Measurements from ENCODE around the gene PCSK5. TPM values are rescaled to one million over a fixed set of nuclear protein-coding genes. Genes with fewer than 3 reads are reported as not detected.

The PCSK5 gene
- total RNA-seq, 2 donors from 2014 or later: 41.2 to 63.7 TPM

GRCh38 chr9:76036762-76037161 is 146.3 kb downstream of the PCSK5 start:
- Histone ChIP-seq H3K27me3 (replicated peaks; ENCODE audit: insufficient read depth) (no peaks in the 10 kb centered on the region), H3K4me1 (ENCODE audit: control insufficient read depth in 1 of 2, low read depth in 2 of 2) (peaks cover 1 to 14% of the 10 kb centered on the region in 2 donors), H3K9me3 (no peaks in the 10 kb centered on the region), H3K36me3 (no peaks in the 10 kb centered on the region), H3K4me3 (no peak overlapping the region), H3K27ac (no peak overlapping the region)
- TF ChIP-seq CTCF (IDR thresholded peaks at IDR 0.05): no peak
- DNase-seq (ENCODE audit: low spot score) (no peak), ATAC-seq (ENCODE audit: insufficient number of reproducible peaks, low FRiP score, low read depth) (no peak)

GRCh38 chr9:76037587-76038225 is 147.2 kb downstream of the PCSK5 start:
- Histone ChIP-seq H3K27ac (no peak overlapping the region), H3K4me1 (ENCODE audit: control insufficient read depth in 1 of 2, low read depth in 2 of 2) (peaks cover 0 to 5% of the 10 kb centered on the region in 2 donors), H3K9me3 (no peaks in the 10 kb centered on the region), H3K4me3 (no peak overlapping the region), H3K27me3 (replicated peaks; ENCODE audit: insufficient read depth) (no peaks in the 10 kb centered on the region), H3K36me3 (no peaks in the 10 kb centered on the region)
- DNase-seq (ENCODE audit: low spot score) (no peak), ATAC-seq (ENCODE audit: insufficient number of reproducible peaks, low FRiP score, low read depth) (no peak)
- no peak for TF ChIP-seq CTCF (IDR thresholded peaks at IDR 0.05)

DNA sequence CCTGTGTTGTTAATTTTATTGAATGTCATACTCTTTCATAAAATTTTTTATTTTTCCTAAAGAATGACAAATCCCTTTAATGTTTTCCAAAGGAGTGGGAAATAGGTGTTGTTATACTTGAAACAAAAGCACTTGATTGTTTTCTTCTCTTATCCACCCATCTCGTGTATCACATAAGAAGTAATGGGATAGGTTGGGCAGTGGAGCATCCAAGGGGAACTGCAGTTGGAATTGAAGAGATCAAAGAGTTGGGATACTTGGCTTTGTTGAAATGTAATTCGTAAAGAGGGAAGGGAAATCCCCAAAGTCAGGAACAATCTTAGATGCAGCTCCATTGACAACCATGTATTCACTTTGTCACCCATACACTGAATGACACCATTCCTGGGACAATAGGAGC is 148.0 kb downstream of the PCSK5 start:
- H3K9me3 ChIP-seq: no peaks in the 10 kb centered on the region
- H3K27ac ChIP-seq: no peak overlapping the region
- H3K4me3 ChIP-seq: no peak overlapping the region
- no peaks in the 10 kb centered on the region for H3K27me3 ChIP-seq (replicated peaks; ENCODE audit: insufficient read depth)
- ATAC-seq (ENCODE audit: insufficient number of reproducible peaks, low FRiP score, low read depth) (no peak), DNase-seq (ENCODE audit: low spot score) (no peak)
- no peaks in the 10 kb centered on the region for H3K36me3 ChIP-seq
- no peak for TF ChIP-seq CTCF (IDR thresholded peaks at IDR 0.05)
- H3K4me1 ChIP-seq (ENCODE audit: control insufficient read depth in 1 of 2, low read depth in 2 of 2): no peaks in the 10 kb centered on the region

- DNase-seq (ENCODE audit: low spot score): no peak
- no peaks in the 10 kb centered on the region for H3K4me1 ChIP-seq (ENCODE audit: control insufficient read depth in 1 of 2, low read depth in 2 of 2)
- H3K9me3 ChIP-seq: no peaks in the 10 kb centered on the region
- no peak for TF ChIP-seq CTCF (IDR thresholded peaks at IDR 0.05)
- no peaks in the 10 kb centered on the region for H3K36me3 ChIP-seq
- H3K27ac ChIP-seq: no peak overlapping the region
- no peak overlapping the region for H3K4me3 ChIP-seq
- no peak for ATAC-seq (ENCODE audit: insufficient number of reproducible peaks, low FRiP score, low read depth)
- H3K27me3 ChIP-seq (replicated peaks; ENCODE audit: insufficient read depth): no peaks in the 10 kb centered on the region
Measured at GRCh38 chr9:76044266-76044819, 153.9 kb downstream of the PCSK5 start.

DNA sequence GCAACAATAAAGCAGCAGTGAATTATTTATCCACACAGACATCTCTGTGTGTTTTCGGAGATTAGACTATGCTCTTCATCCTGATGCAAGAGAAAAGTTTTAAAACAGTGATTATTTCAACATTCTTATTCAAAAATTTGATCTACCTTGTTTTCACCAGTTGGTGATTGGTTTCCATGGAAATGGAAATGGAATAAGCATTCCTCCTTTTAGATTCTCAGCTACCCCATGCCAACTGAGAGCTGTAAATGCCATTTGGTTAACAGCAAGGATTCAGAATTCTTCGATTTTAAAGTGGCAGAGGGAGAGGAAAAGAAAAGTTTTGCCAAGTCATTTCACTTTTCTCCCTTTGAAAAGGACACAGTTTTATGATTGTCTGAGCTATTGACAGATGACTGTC is 154.7 kb downstream of the PCSK5 start:
- no peak overlapping the region for H3K27ac ChIP-seq
- no peaks in the 10 kb centered on the region for H3K36me3 ChIP-seq
- H3K4me3 ChIP-seq: no peak overlapping the region
- no peaks in the 10 kb centered on the region for H3K9me3 ChIP-seq
- ATAC-seq (ENCODE audit: insufficient number of reproducible peaks, low FRiP score, low read depth) (no peak), DNase-seq (ENCODE audit: low spot score) (no peak)
- no peaks in the 10 kb centered on the region for H3K4me1 ChIP-seq (ENCODE audit: control insufficient read depth in 1 of 2, low read depth in 2 of 2)
- TF ChIP-seq CTCF (IDR thresholded peaks at IDR 0.05): no peak
- no peaks in the 10 kb centered on the region for H3K27me3 ChIP-seq (replicated peaks; ENCODE audit: insufficient read depth)

Measured in thoracic aorta (tissue), 2 donors.